ENCODE measurements around the gene KRIT1. TPM values are rescaled to one million over a fixed set of nuclear protein-coding genes. Genes with fewer than 3 reads are reported as not detected.

The KRIT1 gene
- polyA plus RNA-seq, 1 donor from 2014 or later = 39.6 TPM

GRCh38 chr7:92268921-92269320 lies 23.2 kb upstream of the KRIT1 start:
- H3K9me3 ChIP-seq (ENCODE audit: low read length) = peaks cover 6% of the 10 kb centered on the region
- no peak overlapping the region for H3K4me3 ChIP-seq (ENCODE audit: low read length)
- no peaks in the 10 kb centered on the region for H3K27me3 ChIP-seq (ENCODE audit: insufficient read depth, low read depth, low read length)
- H3K79me2 ChIP-seq (replicated peaks; ENCODE audit: insufficient read depth, low read length) = peaks cover 30% of the 10 kb centered on the region
- no peaks in the 10 kb centered on the region for H3F3A ChIP-seq (ENCODE audit: insufficient read depth, low read length, poor library complexity, severe bottlenecking)
- H3K36me3 ChIP-seq (ENCODE audit: insufficient read depth, low read length) = no peaks in the 10 kb centered on the region
- H4K20me1 ChIP-seq (ENCODE audit: insufficient read depth) = no peaks in the 10 kb centered on the region
- TF ChIP-seq EZH2 (IDR thresholded peaks at IDR 0.05; ENCODE audit: borderline replicate concordance, insufficient read depth, low read length, poor library complexity, severe bottlenecking) (no peak), MXI1 (conservative IDR thresholded peaks at IDR 0.05; ENCODE audit: poor library complexity, severe bottlenecking) (no peak), CTCF (IDR thresholded peaks at IDR 0.05; ENCODE audit: poor library complexity, severe bottlenecking) (no peak), EP300 (conservative IDR thresholded peaks at IDR 0.05; ENCODE audit: poor library complexity, severe bottlenecking) (no peak), POLR2AphosphoS5 (IDR thresholded peaks at IDR 0.05) (no peak), REST (IDR thresholded peaks at IDR 0.05; ENCODE audit: borderline replicate concordance) (no peak)
- H3K27ac ChIP-seq (ENCODE audit: low read length) = no peak overlapping the region
- H3K9ac ChIP-seq (ENCODE audit: low read length) = no peak overlapping the region
- no peak overlapping the region for H2AFZ ChIP-seq (ENCODE audit: low read depth, low read length)
- no peaks in the 10 kb centered on the region for H3K9me2 ChIP-seq (ENCODE audit: insufficient read depth, low read length)
- no peak overlapping the region for H3K4me2 ChIP-seq (ENCODE audit: low read length)

- Histone ChIP-seq H3K4me3 (ENCODE audit: low read length) (no peak overlapping the region), H3K9me2 (ENCODE audit: insufficient read depth, low read length) (no peaks in the 10 kb centered on the region), H3K27ac (ENCODE audit: low read length) (no peak overlapping the region), H3F3A (ENCODE audit: insufficient read depth, low read length, poor library complexity, severe bottlenecking) (no peaks in the 10 kb centered on the region), H3K36me3 (ENCODE audit: insufficient read depth, low read length) (no peaks in the 10 kb centered on the region), H3K9me3 (ENCODE audit: low read length) (no peaks in the 10 kb centered on the region), H3K79me2 (replicated peaks; ENCODE audit: insufficient read depth, low read length) (peaks cover 30% of the 10 kb centered on the region), H3K27me3 (ENCODE audit: insufficient read depth, low read depth, low read length) (no peaks in the 10 kb centered on the region), H3K9ac (ENCODE audit: low read length) (no peak overlapping the region), H3K4me2 (ENCODE audit: low read length) (no peak overlapping the region), H2AFZ (ENCODE audit: low read depth, low read length) (no peak overlapping the region), H4K20me1 (ENCODE audit: insufficient read depth) (no peaks in the 10 kb centered on the region)
- TF ChIP-seq EP300 (conservative IDR thresholded peaks at IDR 0.05; ENCODE audit: poor library complexity, severe bottlenecking) = no peak
- TF ChIP-seq RAD21 (conservative IDR thresholded peaks at IDR 0.05) = no peak
- no peak for TF ChIP-seq SMC3 (conservative IDR thresholded peaks at IDR 0.05; ENCODE audit: poor library complexity)
- no peak for TF ChIP-seq EZH2 (IDR thresholded peaks at IDR 0.05; ENCODE audit: borderline replicate concordance, insufficient read depth, low read length, poor library complexity, severe bottlenecking)
- no peak for TF ChIP-seq TAF1 (IDR thresholded peaks at IDR 0.05; ENCODE audit: low read depth)
- no peak for TF ChIP-seq POLR2AphosphoS5 (IDR thresholded peaks at IDR 0.05)
- TF ChIP-seq REST (IDR thresholded peaks at IDR 0.05; ENCODE audit: borderline replicate concordance) = no peak
- TF ChIP-seq MXI1 (conservative IDR thresholded peaks at IDR 0.05; ENCODE audit: poor library complexity, severe bottlenecking) = no peak
- TF ChIP-seq CTCF (IDR thresholded peaks at IDR 0.05; ENCODE audit: poor library complexity, severe bottlenecking) = no peak
Observed at GRCh38 chr7:92266415-92267241, 20.9 kb upstream of the KRIT1 start.

Measured in neural cell (in vitro differentiated cells).